ENCODE measurements around the gene KRTAP5-4. TPM values are rescaled to one million over a fixed set of nuclear protein-coding genes. Genes with fewer than 3 reads are reported as not detected.

KRTAP5-4 gene
- total RNA-seq, 2 donors from 2014 or later = not detected

- peaks cover 0 to 3% of the 10 kb centered on the region in 2 donors for H3K4me1 ChIP-seq
- no peaks in the 10 kb centered on the region for H3K27me3 ChIP-seq
- no peak overlapping the region for H3K4me3 ChIP-seq
- no peaks in the 10 kb centered on the region for H3K36me3 ChIP-seq
- TF ChIP-seq CTCF (IDR thresholded peaks at IDR 0.05) = no peak
- DNase-seq (ENCODE audit: low spot score) = no peak
- H3K9me3 ChIP-seq = no peaks in the 10 kb centered on the region
- H3K27ac ChIP-seq = no peak overlapping the region
These were observed 10.2 kb upstream of the KRTAP5-4 start for GRCh38 chr11:1632053-1632714.

- no peaks in the 10 kb centered on the region for H3K36me3 ChIP-seq
- no peak for TF ChIP-seq CTCF (IDR thresholded peaks at IDR 0.05)
- peaks cover 0 to 3% of the 10 kb centered on the region in 2 donors for H3K4me1 ChIP-seq
- no peak overlapping the region for H3K27ac ChIP-seq
- H3K27me3 ChIP-seq = no peaks in the 10 kb centered on the region
- no peak for DNase-seq (ENCODE audit: low spot score)
- H3K9me3 ChIP-seq = no peaks in the 10 kb centered on the region
- no peak overlapping the region for H3K4me3 ChIP-seq
These were observed 9.2 kb upstream of the KRTAP5-4 start for GRCh38 chr11:1631066-1631568.

GRCh38 chr11:1630271-1630670 is 8.3 kb upstream of the KRTAP5-4 start:
- Histone ChIP-seq H3K4me1 (peaks cover 0 to 3% of the 10 kb centered on the region in 2 donors), H3K27me3 (no peaks in the 10 kb centered on the region), H3K27ac (no peak overlapping the region), H3K4me3 (no peak overlapping the region), H3K36me3 (no peaks in the 10 kb centered on the region), H3K9me3 (no peaks in the 10 kb centered on the region)
- DNase-seq (ENCODE audit: low spot score) = no peak
- no peak for TF ChIP-seq CTCF (IDR thresholded peaks at IDR 0.05)

GRCh38 chr11:1629326-1630185 is 7.6 kb upstream of the KRTAP5-4 start, which contains the start of gene KRTAP5-5:
Gene KRTAP5-5 (plus strand): TSS chr11:1629775. CDS start chr11:1629841, 66 bp downstream.
- no peak within 1 kb of the TSS for H3K4me3 ChIP-seq
- peaks cover 0 to 3% of the 10 kb centered on the region in 2 donors for H3K4me1 ChIP-seq
- no peaks in the 10 kb centered on the region for H3K9me3 ChIP-seq
- DNase-seq (ENCODE audit: low spot score) = no peak
- no peak for TF ChIP-seq CTCF (IDR thresholded peaks at IDR 0.05)
- no peak within 1 kb of the TSS for H3K27ac ChIP-seq
- H3K27me3 ChIP-seq = no peaks in the 10 kb centered on the region
- no peaks in the 10 kb centered on the region for H3K36me3 ChIP-seq

- DNase-seq (ENCODE audit: low spot score) = no peak
- Histone ChIP-seq H3K4me1 (peaks cover 0 to 3% of the 10 kb centered on the region in 2 donors), H3K27me3 (no peaks in the 10 kb centered on the region), H3K27ac (no peak overlapping the region), H3K36me3 (no peaks in the 10 kb centered on the region), H3K4me3 (no peak overlapping the region), H3K9me3 (no peaks in the 10 kb centered on the region)
- peak; percentile 89 to 94 for TF ChIP-seq CTCF (IDR thresholded peaks at IDR 0.05)
These were observed 6.8 kb upstream of the KRTAP5-4 start for GRCh38 chr11:1628506-1629325.

Data from right atrium auricular region (tissue), 2 donors.